ENCODE data around the gene NPHP4. TPM values are rescaled to one million over a fixed set of nuclear protein-coding genes. Genes with fewer than 3 reads are reported as not detected.

The NPHP4 gene
- total and polyA plus RNA-seq, 10 of the 15 experiments (the other 5 are each of a cell fraction or from before 2014, with no cell fraction given): 0.16 to 10.5 (median 3.1) TPM

- TF ChIP-seq MAX (IDR thresholded peaks at IDR 0.05; ENCODE audit: low read depth, low read length) (no peak), ZZZ3 (IDR thresholded peaks at IDR 0.05; ENCODE audit: control insufficient read depth, insufficient read length, low read depth) (no peak), NR2C2 (IDR thresholded peaks at IDR 0.05; ENCODE audit: borderline replicate concordance, control insufficient read depth, insufficient read length, low read depth) (no peak)
Observed at GRCh38 chr1:5826601-5827000, 165.6 kb downstream of the NPHP4 start (continued).

GRCh38 chr1:5822726-5823125 lies 169.5 kb downstream of the NPHP4 start:
- H3K27me3 ChIP-seq (replicated peaks in 1 of 2; ENCODE audit: control insufficient read depth in 2 of 2, insufficient read depth in 2 of 2, low read length in 1 of 2): no peaks in the 10 kb centered on the region
- in situ Hi-C loops (cut with MboI) (no loop called here), intact Hi-C loops (cut with micrococcal nuclease; ENCODE audit: unreplicated experiment) (no loop called here)
- ChIA-PET RAD21 (ENCODE audit: unreplicated experiment) (no interaction called here), POLR2A (no interaction called here), CTCF (no interaction called here), SMC1A (ENCODE audit: uncharacterized antibody, unreplicated experiment) (no interaction called here)
- no peak overlapping the region for H3K4me2 ChIP-seq (ENCODE audit: control insufficient read depth, insufficient read depth)
- no TSS peak for BruUV-seq (replicated peaks)
- no peak overlapping the region for H2AFZ ChIP-seq (ENCODE audit: control insufficient read depth, low read depth, low read length)
- TF ChIP-seq POU2F2 (IDR thresholded peaks at IDR 0.05; ENCODE audit: borderline replicate concordance, low read depth, low read length) (no peak), BCL3 (IDR thresholded peaks at IDR 0.05; ENCODE audit: borderline replicate concordance, insufficient read depth, low read depth, low read length, poor library complexity, severe bottlenecking) (no peak), TAF1 (IDR thresholded peaks at IDR 0.05; ENCODE audit: borderline replicate concordance, low read depth, low read length) (no peak), ZBTB33 (IDR thresholded peaks at IDR 0.05) (no peak), CBX3 (IDR thresholded peaks at IDR 0.05; ENCODE audit: borderline replicate concordance, low read depth) (no peak)
- no peaks in the 10 kb centered on the region for H4K20me1 ChIP-seq (ENCODE audit: control insufficient read depth, insufficient read depth)
- no peak overlapping the region for H3K4me3 ChIP-seq
- DNase-seq (ENCODE audit: low read depth, low spot score) (no peak), ATAC-seq (no peak), FAIRE-seq (no peak)
- H3K9me3 ChIP-seq (replicated peaks; ENCODE audit: control insufficient read depth, insufficient read depth, low read length): no peaks in the 10 kb centered on the region
- H3K4me1 ChIP-seq (ENCODE audit: control insufficient read depth, insufficient read depth, low read length): no peaks in the 10 kb centered on the region
- no peaks in the 10 kb centered on the region for H3K79me2 ChIP-seq (ENCODE audit: control insufficient read depth, insufficient read depth, low read length)
- no peak overlapping the region for H3K9ac ChIP-seq (ENCODE audit: control insufficient read depth, insufficient read depth, low read length)
- H3K36me3 ChIP-seq (ENCODE audit: control insufficient read depth in 2 of 2, insufficient read depth in 2 of 2, low read length in 1 of 2): no peaks in the 10 kb centered on the region
- no peak overlapping the region for H3K27ac ChIP-seq (ENCODE audit: control insufficient read depth, insufficient read depth)
- 72% methylated on average over 16 of the region's 16 CpGs for WGBS (ENCODE audit: insufficient coverage, insufficient replicate concordance, low lambda C conversion rate, missing lambda C conversion rate)

Data from GM12878 (cell line).